ENCODE data around the gene POU5F1.

POU5F1 gene

DNA sequence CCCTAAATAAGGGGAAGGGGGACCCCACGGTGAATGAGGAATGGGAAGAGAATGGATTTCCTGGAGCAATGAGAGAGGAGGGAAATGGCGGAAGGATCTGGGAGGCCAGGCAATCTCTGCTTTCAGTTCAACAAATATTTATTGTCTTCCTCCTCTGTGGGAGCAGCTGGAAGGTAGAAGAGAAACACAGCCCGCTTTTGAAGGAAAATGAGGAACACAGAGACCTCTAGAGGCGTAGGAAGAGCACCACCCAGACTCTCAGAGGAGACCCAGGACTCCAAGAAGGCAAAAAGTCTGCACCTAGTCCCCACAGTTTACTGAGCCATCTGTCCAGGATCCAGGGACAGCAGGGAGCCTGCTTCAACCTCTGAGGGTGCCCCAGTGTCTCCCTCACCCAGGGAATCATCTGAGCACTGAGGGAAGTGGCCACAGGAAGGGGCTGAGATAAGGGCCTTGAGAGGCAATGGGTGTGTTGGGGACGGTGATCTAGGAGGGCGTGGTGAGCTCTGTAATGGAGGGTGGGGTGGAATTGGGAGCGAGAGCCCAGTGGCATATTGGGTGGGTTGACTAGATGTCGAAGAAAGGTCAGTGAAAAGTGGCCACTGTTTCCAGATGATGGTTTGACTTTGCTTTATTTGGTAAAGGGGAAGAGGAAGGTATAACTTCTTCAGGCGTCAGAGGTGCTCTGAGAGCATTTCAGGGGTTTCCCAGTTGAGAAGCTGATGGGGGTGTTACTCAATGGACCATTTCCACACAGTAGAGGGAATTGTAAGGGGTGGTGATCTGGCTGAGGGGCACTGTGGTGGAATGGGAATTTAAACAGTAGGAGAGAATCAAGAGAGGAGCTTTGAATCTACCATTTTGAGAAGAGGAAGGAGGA lies 55.3 kb downstream of the POU5F1 start:
- DNase-seq (ENCODE audit: low spot score) = no peak
- in situ Hi-C loops (cut with MboI; ENCODE audit: low pct_unique_long_range_greater_than_20kb, low sequenced_read_pairs, unreplicated experiment) = no loop called here
- TF ChIP-seq, protein P1, sequence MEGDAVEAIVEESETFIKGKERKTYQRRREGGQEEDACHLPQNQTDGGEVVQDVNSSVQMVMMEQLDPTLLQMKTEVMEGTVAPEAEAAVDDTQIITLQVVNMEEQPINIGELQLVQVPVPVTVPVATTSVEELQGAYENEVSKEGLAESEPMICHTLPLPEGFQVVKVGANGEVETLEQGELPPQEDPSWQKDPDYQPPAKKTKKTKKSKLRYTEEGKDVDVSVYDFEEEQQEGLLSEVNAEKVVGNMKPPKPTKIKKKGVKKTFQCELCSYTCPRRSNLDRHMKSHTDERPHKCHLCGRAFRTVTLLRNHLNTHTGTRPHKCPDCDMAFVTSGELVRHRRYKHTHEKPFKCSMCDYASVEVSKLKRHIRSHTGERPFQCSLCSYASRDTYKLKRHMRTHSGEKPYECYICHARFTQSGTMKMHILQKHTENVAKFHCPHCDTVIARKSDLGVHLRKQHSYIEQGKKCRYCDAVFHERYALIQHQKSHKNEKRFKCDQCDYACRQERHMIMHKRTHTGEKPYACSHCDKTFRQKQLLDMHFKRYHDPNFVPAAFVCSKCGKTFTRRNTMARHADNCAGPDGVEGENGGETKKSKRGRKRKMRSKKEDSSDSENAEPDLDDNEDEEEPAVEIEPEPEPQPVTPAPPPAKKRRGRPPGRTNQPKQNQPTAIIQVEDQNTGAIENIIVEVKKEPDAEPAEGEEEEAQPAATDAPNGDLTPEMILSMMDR (IDR thresholded peaks at IDR 0.05; ENCODE audit: extremely low read depth, insufficient read depth, missing control alignments) = peak; percentile 12

DNA sequence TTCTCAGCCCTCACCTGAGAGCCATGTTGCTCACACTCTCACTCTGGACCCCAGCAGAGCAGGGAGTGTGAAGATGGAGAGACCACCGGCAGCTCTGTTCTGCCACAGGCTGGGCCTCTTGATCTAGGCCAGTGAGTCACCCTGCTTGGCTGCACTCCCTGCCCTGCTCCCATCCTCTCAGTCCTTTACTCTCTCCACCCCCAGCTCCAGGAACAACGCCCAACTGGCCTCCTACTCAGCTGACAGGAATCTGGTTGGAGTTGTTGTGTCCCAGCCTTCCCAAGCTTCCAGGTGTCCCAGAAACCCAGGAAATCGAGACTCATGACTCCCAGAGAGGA lies 56.0 kb downstream of the POU5F1 start, which contains the start of gene PSORS1C1:
TSS of gene PSORS1C1 (plus strand) at position 260 of the 338 bp plus-strand sequence. CDS start 14,833 bp downstream, outside the sequence.
- in situ Hi-C loops (cut with MboI; ENCODE audit: low pct_unique_long_range_greater_than_20kb, low sequenced_read_pairs, unreplicated experiment) = no loop called here
- no peak for DNase-seq (ENCODE audit: low spot score)
- TF ChIP-seq, protein P1 (IDR thresholded peaks at IDR 0.05; ENCODE audit: extremely low read depth, insufficient read depth, missing control alignments) = no peak

All from GM13977 (cell line).